HEK293 (cell line): ENCODE data around the gene BLOC1S4.

ENCODE experiments used
- CTCF ChIA-PET: fragments of 350-600 bp; formaldehyde crosslinking; extraction: SDS; loops from one replicate; lab custom pipeline; 2021; ENCODE audit warnings: antibody characterized with exemption; lab: Yijun Ruan, JAX
- POLR2A ChIA-PET: fragments of 300-600 bp; formaldehyde crosslinking; extraction: SDS; loops from one replicate; lab custom pipeline; 2020; ENCODE audit warnings: antibody characterized with exemption, inconsistent platforms; lab: Yijun Ruan, JAX
- H3K27ac ChIP-seq: fragments of 200-500 bp; sonication (Bioruptor generic); 2 replicates; pipeline ENCODE4 v1.5.1; 2014; ENCODE audit warnings: low read depth, low read length, control low read depth, inconsistent platforms; ENCODE audit errors: extremely low read depth
- H3K36me3 ChIP-seq, 2 experiments: fragments of 200-500 bp in 1 of 2; sonication (Bioruptor generic) in 1 of 2; 1 replicate in 1 of 2; 2 replicates in 1 of 2; pipeline ENCODE4 v1.5.1; 2014 to 2017; ENCODE audit warnings: inconsistent platforms in 2 of 2, low read length in 2 of 2; ENCODE audit not compliant: control insufficient read depth in 2 of 2, insufficient read depth in 1 of 2
- H3K4me1 ChIP-seq: fragments of 200-500 bp; sonication (Bioruptor generic); 2 replicates; pipeline ENCODE4 v1.5.1; 2014; ENCODE audit warnings: mild to moderate bottlenecking, low read length, inconsistent platforms; ENCODE audit not compliant: control insufficient read depth, insufficient read depth
- H3K4me3 ChIP-seq: 2 replicates; pipeline ENCODE4 v1.5.1; 2011; ENCODE audit warnings: low read depth, mild to moderate bottlenecking, control low read depth, low read length, moderate library complexity
- H3K9me3 ChIP-seq: fragments of 200-500 bp; sonication (Bioruptor generic); 2 replicates; pipeline ENCODE4 v1.5.1; 2014; ENCODE audit warnings: low read depth, low read length, inconsistent platforms; ENCODE audit not compliant: control insufficient read depth, insufficient read depth
- KLF8 ChIP-seq: fragments of 450-650 bp; formaldehyde crosslinking; IDR thresholded peaks from 2 replicates; pipeline ENCODE4 v1.5.1; 2016; ENCODE audit warnings: missing biosample characterization, missing genetic modification characterization
- MEIS1 ChIP-seq: sonication (generic); formaldehyde crosslinking; IDR thresholded peaks from 2 replicates; pipeline ENCODE4 v1.8.1; 2022; ENCODE audit warnings: missing genetic modification reagents, mild to moderate bottlenecking, borderline replicate concordance
- PATZ1 ChIP-seq: fragments of 450-650 bp; formaldehyde crosslinking; IDR thresholded peaks from 2 replicates; pipeline ENCODE4 v1.5.1; 2016; ENCODE audit warnings: missing biosample characterization, missing genetic modification characterization
- SP7 ChIP-seq: fragments of 450-650 bp; formaldehyde crosslinking; IDR thresholded peaks from 2 replicates; pipeline ENCODE4 v1.5.1; 2016; ENCODE audit warnings: missing biosample characterization, missing genetic modification characterization
- ZBTB17 ChIP-seq: fragments of 450-650 bp; formaldehyde crosslinking; IDR thresholded peaks from 2 replicates; pipeline ENCODE4 v1.5.1; 2016; ENCODE audit warnings: missing biosample characterization, missing genetic modification characterization
- ZBTB20 ChIP-seq: fragments of 450-650 bp; formaldehyde crosslinking; IDR thresholded peaks from 2 replicates; pipeline ENCODE4 v1.5.1; 2016; ENCODE audit warnings: missing biosample characterization, missing genetic modification characterization
- ZBTB26 ChIP-seq: fragments of 450-650 bp; formaldehyde crosslinking; optimal IDR thresholded peaks from 2 replicates; pipeline ENCODE3; 2016; ENCODE audit warnings: missing biosample characterization, mild to moderate bottlenecking, missing genetic modification characterization
- ZBTB48 ChIP-seq: fragments of 450-650 bp; formaldehyde crosslinking; IDR thresholded peaks from 2 replicates; pipeline ENCODE4 v1.5.1; 2016; ENCODE audit warnings: missing biosample characterization, missing genetic modification characterization
- ZBTB8A ChIP-seq: fragments of 450-650 bp; formaldehyde crosslinking; IDR thresholded peaks from 2 replicates; pipeline ENCODE4 v1.5.1; 2016; ENCODE audit warnings: missing biosample characterization, missing genetic modification characterization
- ZEB2 ChIP-seq: fragments of 450-650 bp; formaldehyde crosslinking; IDR thresholded peaks from 2 replicates; pipeline ENCODE4 v1.5.1; 2016; ENCODE audit warnings: missing biosample characterization, missing genetic modification characterization
- ZFHX2 ChIP-seq: fragments of 450-650 bp; formaldehyde crosslinking; conservative IDR thresholded peaks from 2 replicates; pipeline ENCODE4 v1.5.1; 2016; ENCODE audit warnings: missing biosample characterization, missing genetic modification characterization
- ZFP69B ChIP-seq: fragments of 450-650 bp; formaldehyde crosslinking; IDR thresholded peaks from 2 replicates; pipeline ENCODE4 v1.5.1; 2016; ENCODE audit warnings: missing biosample characterization, missing genetic modification characterization
- ZIC2 ChIP-seq: fragments of 450-650 bp; formaldehyde crosslinking; IDR thresholded peaks from 2 replicates; pipeline ENCODE4 v1.5.1; 2016; ENCODE audit warnings: missing biosample characterization, missing genetic modification characterization
- ZNF174 ChIP-seq: fragments of 450-650 bp; formaldehyde crosslinking; IDR thresholded peaks from 2 replicates; pipeline ENCODE4 v1.5.0; 2017; ENCODE audit warnings: missing biosample characterization, mild to moderate bottlenecking, missing genetic modification characterization
- ZNF335 ChIP-seq: fragments of 450-650 bp; formaldehyde crosslinking; conservative IDR thresholded peaks from 2 replicates; pipeline ENCODE4 v1.5.1; 2016; ENCODE audit warnings: missing biosample characterization, missing genetic modification characterization
- ZNF404 ChIP-seq: fragments of 450-650 bp; formaldehyde crosslinking; IDR thresholded peaks from 2 replicates; pipeline ENCODE4 v1.5.1; 2017; ENCODE audit warnings: missing biosample characterization, missing genetic modification characterization
- ZNF423 ChIP-seq: fragments of 450-650 bp; formaldehyde crosslinking; IDR thresholded peaks from 2 replicates; pipeline ENCODE4 v1.5.1; 2016; ENCODE audit warnings: missing biosample characterization, missing genetic modification characterization
- ZNF600 ChIP-seq: fragments of 450-650 bp; formaldehyde crosslinking; IDR thresholded peaks from 2 replicates; pipeline ENCODE4 v1.5.1; 2016; ENCODE audit warnings: missing biosample characterization, missing genetic modification characterization
- ZNF660 ChIP-seq: fragments of 450-650 bp; IDR thresholded peaks from 2 replicates; pipeline ENCODE4 v1.5.1; 2018; ENCODE audit warnings: missing biosample characterization, mild to moderate bottlenecking, missing genetic modification characterization
- ZNF692 ChIP-seq: fragments of 450-650 bp; formaldehyde crosslinking; IDR thresholded peaks from 2 replicates; pipeline ENCODE4 v1.5.1; 2016; ENCODE audit warnings: missing biosample characterization, missing genetic modification characterization
- ZNF837 ChIP-seq: fragments of 450-650 bp; formaldehyde crosslinking; IDR thresholded peaks from 2 replicates; pipeline ENCODE4 v1.5.1; 2016; ENCODE audit warnings: missing biosample characterization, missing genetic modification characterization
- ZSCAN4 ChIP-seq: fragments of 450-650 bp; formaldehyde crosslinking; IDR thresholded peaks from 2 replicates; pipeline ENCODE4 v1.5.1; 2017; ENCODE audit warnings: missing biosample characterization, missing genetic modification characterization
- ZSCAN5A ChIP-seq: fragments of 450-650 bp; formaldehyde crosslinking; IDR thresholded peaks from 2 replicates; pipeline ENCODE4 v1.5.1; 2016; ENCODE audit warnings: missing biosample characterization, missing genetic modification characterization

The BLOC1S4 gene

GRCh38 chr4:6687947-6688878 lies 27.8 kb upstream of the BLOC1S4 start:
- POLR2A ChIA-PET: interaction anchor here (1.0 kb wide), 1 partner anchor 15 kb away, joined by 6 read pairs; a partner anchor contains a TSS
- no peak overlapping the region for H3K27ac ChIP-seq
- H3K4me3 ChIP-seq: no peak overlapping the region
- TF ChIP-seq ZNF837 (tag by site-specific recombination): no peak
- TF ChIP-seq ZNF335 (tag by site-specific recombination): 0 out of 2 replicates have a peak, but pooled peaks have one; percentile 37
- TF ChIP-seq ZBTB48 (tag by site-specific recombination): peak; percentile 84; the same call in 1 of the 2 replicates
- H3K9me3 ChIP-seq: no peaks in the 10 kb centered on the region
- no peaks in the 10 kb centered on the region for H3K36me3 ChIP-seq
- CTCF ChIA-PET: interaction anchor here (0.8 kb wide), 1 partner anchor 230 kb away, joined by 3 read pairs; no protein-coding TSS in a partner anchor
- no peaks in the 10 kb centered on the region for H3K4me1 ChIP-seq

- no peak overlapping the region for H3K4me3 ChIP-seq
- no peaks in the 10 kb centered on the region for H3K9me3 ChIP-seq
- CTCF ChIA-PET: interaction anchor here (0.8 kb wide), 2 partner anchors 47 to 229 kb away, joined by 3 to 4 read pairs; no protein-coding TSS in a partner anchor
- H3K36me3 ChIP-seq: no peaks in the 10 kb centered on the region
- POLR2A ChIA-PET: interaction anchor here (0.9 to 1.0 kb wide), 2 partner anchors 16 to 18 kb away, joined by 3 to 6 read pairs; a partner anchor contains a TSS
- no peaks in the 10 kb centered on the region for H3K4me1 ChIP-seq
- H3K27ac ChIP-seq: 0 out of 2 replicates have a peak overlapping the region, but pooled peaks have one; percentile 29
- TF ChIP-seq ZNF404 (tag by site-specific recombination) (no peak), ZBTB26 (tag by site-specific recombination) (peak; percentile 14), ZNF600 (peak; percentile 38; the same call in 1 of the 2 replicates), ZNF174 (tag by site-specific recombination) (no peak), ZIC2 (tag by site-specific recombination) (peak; percentile 86), ZFHX2 (tag by site-specific recombination) (0 out of 2 replicates have a peak, but pooled peaks have one; percentile 9), ZBTB20 (peak; percentile 40; the same call in 1 of the 2 replicates), SP7 (tag by site-specific recombination) (peak; percentile 30; the same call in 1 of the 2 replicates), ZFP69B (tag by site-specific recombination) (peak; percentile 99), ZBTB8A (tag by site-specific recombination) (0 out of 2 replicates have a peak, but pooled peaks have one; percentile 33), ZSCAN4 (tag by site-specific recombination) (no peak), ZEB2 (tag by site-specific recombination) (0 out of 2 replicates have a peak, but pooled peaks have one; percentile 21), PATZ1 (tag by site-specific recombination) (peak; percentile 42), MEIS1 (CRISPR knock-in tag) (no peak), ZNF692 (tag by site-specific recombination) (peak; percentile 100), KLF8 (tag by site-specific recombination) (no peak), ZBTB17 (tag by site-specific recombination) (peak; percentile 38), ZNF660 (tag by site-specific recombination) (peak; percentile 69; the same call in 1 of the 2 replicates), ZNF423 (tag by site-specific recombination) (no peak), ZSCAN5A (no peak)
Measured at GRCh38 chr4:6688879-6689505, 27.0 kb upstream of the BLOC1S4 start.
